Activated CD4-positive, alpha-beta T cell treated with anti-CD3 and anti-CD28 coated beads, Interleukin-2, Interleukin-4, amounts not matched to agents 100 ng/mL and 50 ng/mL, durations not matched to agents 16 hours and 8 hours (primary cell): ENCODE results near the gene KIF19.
"Not testable (repeated sequence)": the region's sequence is repeated elsewhere in the genome, so short reads cannot be mapped to it uniquely, and the experiment has no call there.

Experiments
- DNase-seq: peaks from one replicate; pipeline ENCODE4 v3.0.0-alpha.2; 2020; ENCODE audit warnings: low spot score

Gene KIF19

GRCh38 chr17:74390680-74391653 is 64.9 kb downstream of the KIF19 start:
- DNase-seq: no peak

GRCh38 chr17:74391771-74392170 is 65.7 kb downstream of the KIF19 start:
- no peak for DNase-seq

GRCh38 chr17:74392848-74393247 is 66.8 kb downstream of the KIF19 start:
- DNase-seq: no peak

- no peak for DNase-seq
Measured at GRCh38 chr17:74393346-74393942, 67.4 kb downstream of the KIF19 start.

- no peak for DNase-seq
Measured at GRCh38 chr17:74394275-74394950, 68.4 kb downstream of the KIF19 start.

- DNase-seq: no peak
Measured at GRCh38 chr17:74394977-74395376, 69.0 kb downstream of the KIF19 start.

- DNase-seq: no peak
Measured at GRCh38 chr17:74396567-74396966, 70.5 kb downstream of the KIF19 start.

GRCh38 chr17:74402048-74402447 is 76.0 kb downstream of the KIF19 start:
- DNase-seq: no peak

- DNase-seq: no peak
Measured at GRCh38 chr17:74403512-74404137, 77.6 kb downstream of the KIF19 start.

- no peak for DNase-seq
Measured at GRCh38 chr17:74404218-74404617, 78.2 kb downstream of the KIF19 start.

GRCh38 chr17:74404789-74405188 is 78.8 kb downstream of the KIF19 start:
- DNase-seq: no peak

GRCh38 chr17:74405311-74405710 is 79.3 kb downstream of the KIF19 start:
- DNase-seq: not testable (repeated sequence)
